ENCODE measurements around the gene PDLIM4.

PDLIM4 gene

DNA sequence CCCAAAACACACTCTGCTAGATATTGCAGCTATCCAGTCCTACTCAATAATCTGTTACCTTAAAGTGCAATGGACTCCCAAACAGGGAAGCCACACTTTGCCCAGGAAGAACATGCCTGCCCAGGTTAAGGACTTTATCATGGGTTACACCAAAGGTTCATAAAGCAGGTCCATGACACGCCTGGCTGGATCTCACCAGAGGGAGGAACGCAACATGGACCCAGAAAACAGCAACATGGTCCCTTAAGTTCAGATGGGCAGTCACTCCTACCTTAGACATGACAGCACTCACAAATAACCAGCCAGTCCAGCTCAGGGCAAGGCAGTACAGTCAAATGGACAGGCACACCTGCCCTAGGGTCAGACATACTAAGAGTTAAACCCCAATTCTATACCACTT, 33.6 kb upstream of the PDLIM4 start:
- peaks cover 20% of the 10 kb centered on the region for H3K27me3 ChIP-seq (ENCODE audit: control insufficient read depth, low read length)
- H3K27ac ChIP-seq (ENCODE audit: low read depth, low read length), result no peak overlapping the region
- H3K4me1 ChIP-seq (ENCODE audit: control insufficient read depth, low read length), result no peaks in the 10 kb centered on the region
- H3K79me2 ChIP-seq (ENCODE audit: control insufficient read depth, low read length), result no peaks in the 10 kb centered on the region
- no peaks in the 10 kb centered on the region for H3F3A ChIP-seq (ENCODE audit: control insufficient read depth, insufficient read depth)
- H3K36me3 ChIP-seq (ENCODE audit: control insufficient read depth, low read length), result no peaks in the 10 kb centered on the region
- TF ChIP-seq EZH2phosphoT487 (IDR thresholded peaks at IDR 0.05; ENCODE audit: borderline replicate concordance, low read length), result no peak
- TF ChIP-seq, protein P1, sequence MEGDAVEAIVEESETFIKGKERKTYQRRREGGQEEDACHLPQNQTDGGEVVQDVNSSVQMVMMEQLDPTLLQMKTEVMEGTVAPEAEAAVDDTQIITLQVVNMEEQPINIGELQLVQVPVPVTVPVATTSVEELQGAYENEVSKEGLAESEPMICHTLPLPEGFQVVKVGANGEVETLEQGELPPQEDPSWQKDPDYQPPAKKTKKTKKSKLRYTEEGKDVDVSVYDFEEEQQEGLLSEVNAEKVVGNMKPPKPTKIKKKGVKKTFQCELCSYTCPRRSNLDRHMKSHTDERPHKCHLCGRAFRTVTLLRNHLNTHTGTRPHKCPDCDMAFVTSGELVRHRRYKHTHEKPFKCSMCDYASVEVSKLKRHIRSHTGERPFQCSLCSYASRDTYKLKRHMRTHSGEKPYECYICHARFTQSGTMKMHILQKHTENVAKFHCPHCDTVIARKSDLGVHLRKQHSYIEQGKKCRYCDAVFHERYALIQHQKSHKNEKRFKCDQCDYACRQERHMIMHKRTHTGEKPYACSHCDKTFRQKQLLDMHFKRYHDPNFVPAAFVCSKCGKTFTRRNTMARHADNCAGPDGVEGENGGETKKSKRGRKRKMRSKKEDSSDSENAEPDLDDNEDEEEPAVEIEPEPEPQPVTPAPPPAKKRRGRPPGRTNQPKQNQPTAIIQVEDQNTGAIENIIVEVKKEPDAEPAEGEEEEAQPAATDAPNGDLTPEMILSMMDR (IDR thresholded peaks at IDR 0.05; ENCODE audit: low read depth, low read length, poor library complexity, severe bottlenecking), result no peak
- H3K9me2 ChIP-seq (replicated peaks; ENCODE audit: control insufficient read depth, low read length), result no peaks in the 10 kb centered on the region
- H3K9me3 ChIP-seq (ENCODE audit: control insufficient read depth, insufficient read depth, low read length), result no peaks in the 10 kb centered on the region
- no peaks in the 10 kb centered on the region for H4K20me1 ChIP-seq (ENCODE audit: control insufficient read depth, insufficient read depth, low read depth, low read length)
- no peak overlapping the region for H3K4me2 ChIP-seq (ENCODE audit: low read length)
- H3K4me3 ChIP-seq (ENCODE audit: low read length), result no peak overlapping the region

DNA sequence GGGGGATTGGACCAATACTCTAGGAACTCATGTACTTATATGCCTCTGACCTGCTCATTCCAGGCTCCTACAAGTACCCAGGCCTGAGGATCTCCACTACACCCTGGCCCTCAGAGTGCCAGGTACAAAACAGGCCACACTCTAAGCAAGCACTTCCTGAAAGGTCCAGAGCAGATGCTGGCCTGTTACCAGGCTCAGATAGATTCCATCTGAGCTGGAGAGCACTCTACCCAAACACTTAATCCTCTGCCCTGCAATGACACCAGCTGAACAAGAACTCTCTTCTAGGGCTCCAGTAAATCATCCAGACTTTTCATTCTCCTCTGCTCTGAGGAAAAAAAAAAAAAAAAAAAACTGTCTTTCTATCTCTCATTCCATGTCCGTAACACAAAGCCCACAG, 32.8 kb upstream of the PDLIM4 start:
- no peak overlapping the region for H3K4me2 ChIP-seq (ENCODE audit: low read length)
- TF ChIP-seq EZH2phosphoT487 (IDR thresholded peaks at IDR 0.05; ENCODE audit: borderline replicate concordance, low read length), result no peak
- TF ChIP-seq, protein P1 (IDR thresholded peaks at IDR 0.05; ENCODE audit: low read depth, low read length, poor library complexity, severe bottlenecking), result no peak
- peaks cover 20% of the 10 kb centered on the region for H3K27me3 ChIP-seq (ENCODE audit: control insufficient read depth, low read length)
- H3K4me1 ChIP-seq (ENCODE audit: control insufficient read depth, low read length), result no peaks in the 10 kb centered on the region
- no peaks in the 10 kb centered on the region for H3K79me2 ChIP-seq (ENCODE audit: control insufficient read depth, low read length)
- H3K36me3 ChIP-seq (ENCODE audit: control insufficient read depth, low read length), result no peaks in the 10 kb centered on the region
- no peaks in the 10 kb centered on the region for H3K9me2 ChIP-seq (replicated peaks; ENCODE audit: control insufficient read depth, low read length)
- H3K27ac ChIP-seq (ENCODE audit: low read depth, low read length), result no peak overlapping the region
- no peaks in the 10 kb centered on the region for H3F3A ChIP-seq (ENCODE audit: control insufficient read depth, insufficient read depth)
- H4K20me1 ChIP-seq (ENCODE audit: control insufficient read depth, insufficient read depth, low read depth, low read length), result no peaks in the 10 kb centered on the region
- H3K9me3 ChIP-seq (ENCODE audit: control insufficient read depth, insufficient read depth, low read length), result no peaks in the 10 kb centered on the region
- no peak overlapping the region for H3K4me3 ChIP-seq (ENCODE audit: low read length)

GRCh38 chr5:132225165-132226032, 32.1 kb upstream of the PDLIM4 start:
- Histone ChIP-seq H3K4me3 (ENCODE audit: low read length) (no peak overlapping the region), H3K9me2 (replicated peaks; ENCODE audit: control insufficient read depth, low read length) (no peaks in the 10 kb centered on the region), H3F3A (ENCODE audit: control insufficient read depth, insufficient read depth) (no peaks in the 10 kb centered on the region), H3K4me1 (ENCODE audit: control insufficient read depth, low read length) (no peaks in the 10 kb centered on the region), H3K9me3 (ENCODE audit: control insufficient read depth, insufficient read depth, low read length) (no peaks in the 10 kb centered on the region), H3K27ac (ENCODE audit: low read depth, low read length) (no peak overlapping the region), H4K20me1 (ENCODE audit: control insufficient read depth, insufficient read depth, low read depth, low read length) (no peaks in the 10 kb centered on the region), H3K4me2 (ENCODE audit: low read length) (no peak overlapping the region), H3K79me2 (ENCODE audit: control insufficient read depth, low read length) (no peaks in the 10 kb centered on the region), H3K36me3 (ENCODE audit: control insufficient read depth, low read length) (no peaks in the 10 kb centered on the region), H3K27me3 (ENCODE audit: control insufficient read depth, low read length) (peaks cover 20% of the 10 kb centered on the region)
- TF ChIP-seq, protein P1 (IDR thresholded peaks at IDR 0.05; ENCODE audit: low read depth, low read length, poor library complexity, severe bottlenecking), result no peak
- no peak for TF ChIP-seq EZH2phosphoT487 (IDR thresholded peaks at IDR 0.05; ENCODE audit: borderline replicate concordance, low read length)
